HCT116 (cell line): ENCODE data around the gene DCAF5. TPM values are rescaled to one million over a fixed set of nuclear protein-coding genes. Genes with fewer than 3 reads are reported as not detected.

ENCODE experiments used
- ATAC-seq: fragments of 200-7000 bp; cut with Tn5 transposase; 2 replicates; pipeline ENCODE4 v1.9.1; 2020; ENCODE audit warnings: mild to moderate bottlenecking, moderate library complexity
- BruUV-seq: library from RNA; stranded (reverse); fragments of 400-500 nt; replicated peaks from 2 replicates; lab custom pipeline; 2021; lab: Mats Ljungman, UMichigan
- CTCF ChIA-PET: fragments of 300-600 bp; sonication (Branson Sonifier 250); formaldehyde crosslinking; loops from one replicate; lab custom pipeline; 2021; ENCODE audit warnings: antibody characterized with exemption; lab: Charles Lee
- POLR2A ChIA-PET: fragments of 300-600, 350-600 bp; sonication (Branson Sonifier 250); formaldehyde crosslinking; loops from one replicate; lab custom pipeline; 2021; ENCODE audit warnings: antibody characterized with exemption; lab: Charles Lee
- RAD21 ChIA-PET, 2 experiments: fragments of 300-600 bp; sonication (Branson Sonifier 250); formaldehyde crosslinking; loops; one replicate each; lab custom pipeline; 2023; ENCODE audit warnings: low total read pairs in 2 of 2; ENCODE audit not compliant: uncharacterized antibody in 2 of 2, unreplicated experiment in 2 of 2, low non-redundant PET in 1 of 2; lab: Charles Lee
- DNase-seq: peaks from one replicate; pipeline ENCODE4 v3.0.0-alpha.2; 2010; ENCODE audit warnings: low read depth, low spot score
- H2AFZ ChIP-seq: fragments of 200-600 bp; shearing (Covaris generic), sonication (generic); 2 replicates; pipeline ENCODE4 v1.6.1; 2017; ENCODE audit warnings: low read depth, mixed run types, mixed read lengths, antibody characterized with exemption, low read length; ENCODE audit not compliant: poor library complexity, severe bottlenecking
- H3K27ac ChIP-seq: 2 replicates; pipeline ENCODE4 v1.5.1; 2012; ENCODE audit warnings: low read depth, low read length
- H3K27me3 ChIP-seq: fragments of 200-600 bp; sonication (generic); 2 replicates; pipeline ENCODE4 v1.6.1; 2016; ENCODE audit warnings: mixed run types, low read length, mixed read lengths; ENCODE audit not compliant: insufficient read depth
- H3K36me3 ChIP-seq, 2 experiments: fragments of 200-500 bp in 1 of 2; fragments of 200-600 bp in 1 of 2; sonication (Bioruptor generic) in 1 of 2; sonication (generic) in 1 of 2; 2 replicates each; pipeline versions ENCODE4 v1.5.1 to v1.6.1; 2014 to 2016; ENCODE audit warnings: low read length in 2 of 2, inconsistent platforms in 1 of 2, mixed read lengths in 1 of 2, mixed run types in 1 of 2; ENCODE audit not compliant: insufficient read depth in 2 of 2, control insufficient read depth in 1 of 2
- H3K4me1 ChIP-seq, 2 experiments: fragments of 200-600 bp in 1 of 2; sonication (generic) in 1 of 2; 2 replicates each; pipeline versions ENCODE4 v1.5.1 to v1.6.1; 2012 to 2017; ENCODE audit warnings: low read length in 2 of 2, inconsistent platforms in 1 of 2, mild to moderate bottlenecking in 1 of 2, mixed read lengths in 1 of 2, mixed run types in 1 of 2, moderate library complexity in 1 of 2; ENCODE audit not compliant: insufficient read depth in 2 of 2, control insufficient read depth in 1 of 2
- H3K4me2 ChIP-seq: fragments of 200-600 bp; sonication (generic); 2 replicates; pipeline ENCODE4 v1.6.1; 2017; ENCODE audit warnings: mixed run types, low read length, mixed read lengths
- H3K4me3 ChIP-seq, 2 experiments: fragments of 200-600 bp in 1 of 2; sonication (generic) in 1 of 2; replicated peaks in 1 of 2; 2 replicates each; pipeline ENCODE4 v1.5.1; 2011 to 2016; ENCODE audit warnings: low read length in 2 of 2, control low read depth in 1 of 2, low read depth in 1 of 2, mild to moderate bottlenecking in 1 of 2, mixed read lengths in 1 of 2, mixed run types in 1 of 2
- H3K79me2 ChIP-seq: fragments of 200-600 bp; sonication (generic); 2 replicates; pipeline ENCODE4 v1.6.1; 2017; ENCODE audit warnings: mild to moderate bottlenecking, mixed run types, low read length, moderate library complexity, mixed read lengths; ENCODE audit not compliant: insufficient read depth
- H3K9ac ChIP-seq: fragments of 200-600 bp; sonication (generic); 2 replicates; pipeline ENCODE4 v1.6.1; 2016; ENCODE audit warnings: low read length, mixed read lengths
- H3K9me2 ChIP-seq: fragments of 200-600 bp; sonication (generic), shearing (Covaris generic); 2 replicates; pipeline ENCODE4 v1.6.1; 2017; ENCODE audit warnings: mixed run types, mild to moderate bottlenecking, moderate library complexity; ENCODE audit not compliant: insufficient read depth
- H3K9me3 ChIP-seq, 2 experiments: fragments of 200-500 bp in 1 of 2; fragments of 200-600 bp in 1 of 2; sonication (Bioruptor generic) in 1 of 2; sonication (generic) in 1 of 2; 2 replicates each; pipeline ENCODE4 v1.6.1; 2014 to 2017; ENCODE audit warnings: low read length in 2 of 2, mixed read lengths in 2 of 2, inconsistent platforms in 1 of 2, low read depth in 1 of 2, mild to moderate bottlenecking in 1 of 2, mixed run types in 1 of 2, moderate library complexity in 1 of 2; ENCODE audit not compliant: control insufficient read depth in 1 of 2, insufficient read depth in 1 of 2
- H4K20me1 ChIP-seq: fragments of 200-600 bp; sonication (generic), shearing (Covaris generic); 2 replicates; pipeline ENCODE4 v1.6.1; 2017; ENCODE audit warnings: mixed run types, mild to moderate bottlenecking, moderate library complexity; ENCODE audit not compliant: insufficient read depth
- CBX3 ChIP-seq: IDR thresholded peaks from 2 replicates; pipeline ENCODE4 v1.6.1; 2012; ENCODE audit warnings: low read depth
- CEBPB ChIP-seq: IDR thresholded peaks from 2 replicates; pipeline ENCODE4 v1.6.1; 2012; ENCODE audit warnings: low read depth
- EGR1 ChIP-seq: IDR thresholded peaks from 2 replicates; pipeline ENCODE4 v1.6.1; 2012; ENCODE audit warnings: low read depth
- ELF1 ChIP-seq: IDR thresholded peaks from 2 replicates; pipeline ENCODE4 v1.6.1; 2012; ENCODE audit warnings: low read depth, borderline replicate concordance
- EZH2phosphoT487 ChIP-seq: fragments of 200-600 bp; IDR thresholded peaks from 2 replicates; pipeline ENCODE4 v1.6.1; 2018; ENCODE audit warnings: antibody characterized with exemption, borderline replicate concordance
- JUND ChIP-seq: IDR thresholded peaks from 2 replicates; pipeline ENCODE4 v1.6.1; 2012
- SIN3A ChIP-seq: IDR thresholded peaks from 2 replicates; pipeline ENCODE4 v1.6.1; 2012; ENCODE audit warnings: low read depth
- SP1 ChIP-seq: IDR thresholded peaks from 2 replicates; pipeline ENCODE4 v1.6.1; 2012; ENCODE audit warnings: low read depth
- TCF7L2 ChIP-seq: IDR thresholded peaks from 2 replicates; pipeline ENCODE4 v1.7.0; 2011; ENCODE audit warnings: borderline replicate concordance, inconsistent platforms; ENCODE audit not compliant: insufficient read depth, insufficient read length; ENCODE audit errors: extremely low read depth
- YY1 ChIP-seq: IDR thresholded peaks from 2 replicates; pipeline ENCODE4 v1.6.1; 2011; ENCODE audit warnings: low read length, low read depth, moderate library complexity, mild to moderate bottlenecking; ENCODE audit not compliant: insufficient replicate concordance; ENCODE audit errors: extremely low read depth
- ZFX ChIP-seq: fragments of 450-650 bp; IDR thresholded peaks from 2 replicates; pipeline ENCODE4 v1.6.1; 2017
- ZNF274 ChIP-seq: fragments of 200-500 bp; sonication (Bioruptor generic); IDR thresholded peaks from 2 replicates; pipeline ENCODE4 v1.6.1; 2014; ENCODE audit warnings: mild to moderate bottlenecking, low read depth, low read length, inconsistent platforms
- intact Hi-C: fragments of 100-400 bp; cut with micrococcal nuclease; formaldehyde crosslinking; loops from 2 replicates; pipeline ENCODE4 v1.10.0; 2022
- total RNA-seq: library from RNA; stranded (reverse); gene quantifications from one replicate; pipeline ENCODE4 v1.2.1, GENCODE V29; 2021; ENCODE audit not compliant: unreplicated experiment
- TF ChIP-seq, protein P1 (sequence below): IDR thresholded peaks from 2 replicates; pipeline ENCODE4 v1.6.1; 2011; ENCODE audit warnings: mild to moderate bottlenecking, low read length, moderate library complexity; ENCODE audit not compliant: insufficient replicate concordance; ENCODE audit errors: extremely low read depth
- TF ChIP-seq, protein P2 (sequence below): IDR thresholded peaks from 2 replicates; pipeline ENCODE4 v1.6.1; 2012; ENCODE audit warnings: low read depth

The DCAF5 gene
- total RNA-seq, 1 experiment from 2014 or later, result 27.1 TPM

DNA sequence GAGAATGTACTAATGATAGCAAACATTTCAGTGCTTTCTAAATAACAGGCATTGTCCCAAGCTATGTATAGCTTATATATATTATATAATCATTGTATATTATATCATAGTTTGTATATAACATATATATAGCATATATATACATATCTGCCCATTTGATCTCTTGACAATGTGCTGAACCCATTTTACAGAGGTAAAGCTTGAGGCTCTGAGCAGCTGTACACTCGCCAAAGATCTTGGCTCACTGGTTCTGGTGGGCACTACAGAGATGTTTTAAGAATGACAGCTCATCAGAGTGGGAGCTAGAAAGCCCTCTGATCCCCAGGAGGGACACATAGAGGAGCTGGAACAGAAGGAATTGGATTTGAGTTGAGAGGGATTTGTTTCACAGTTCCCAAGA, 105.7 kb downstream of the DCAF5 start:
- TF ChIP-seq JUND (no peak), CEBPB (no peak), SP1 (no peak), EZH2phosphoT487 (no peak), YY1 (no peak), CBX3 (no peak), ZNF274 (no peak)
- TF ChIP-seq, protein P1, sequence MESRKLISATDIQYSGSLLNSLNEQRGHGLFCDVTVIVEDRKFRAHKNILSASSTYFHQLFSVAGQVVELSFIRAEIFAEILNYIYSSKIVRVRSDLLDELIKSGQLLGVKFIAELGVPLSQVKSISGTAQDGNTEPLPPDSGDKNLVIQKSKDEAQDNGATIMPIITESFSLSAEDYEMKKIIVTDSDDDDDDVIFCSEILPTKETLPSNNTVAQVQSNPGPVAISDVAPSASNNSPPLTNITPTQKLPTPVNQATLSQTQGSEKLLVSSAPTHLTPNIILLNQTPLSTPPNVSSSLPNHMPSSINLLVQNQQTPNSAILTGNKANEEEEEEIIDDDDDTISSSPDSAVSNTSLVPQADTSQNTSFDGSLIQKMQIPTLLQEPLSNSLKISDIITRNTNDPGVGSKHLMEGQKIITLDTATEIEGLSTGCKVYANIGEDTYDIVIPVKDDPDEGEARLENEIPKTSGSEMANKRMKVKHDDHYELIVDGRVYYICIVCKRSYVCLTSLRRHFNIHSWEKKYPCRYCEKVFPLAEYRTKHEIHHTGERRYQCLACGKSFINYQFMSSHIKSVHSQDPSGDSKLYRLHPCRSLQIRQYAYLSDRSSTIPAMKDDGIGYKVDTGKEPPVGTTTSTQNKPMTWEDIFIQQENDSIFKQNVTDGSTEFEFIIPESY, result no peak
- TF ChIP-seq, all 23 proteins: peak for 0
- Histone ChIP-seq H3K36me3 (no peaks in the 10 kb centered on the region), H3K9ac (no peak overlapping the region), H3K4me1 (no peaks in the 10 kb centered on the region), H4K20me1 (no peaks in the 10 kb centered on the region), H3K9me3 (no peaks in the 10 kb centered on the region), H3K9me2 (no peaks in the 10 kb centered on the region), H3K27ac (no peak overlapping the region), H3K79me2 (no peaks in the 10 kb centered on the region), H2AFZ (no peak overlapping the region), H3K4me3 (no peak overlapping the region), H3K27me3 (no peaks in the 10 kb centered on the region), H3K4me2 (no peak overlapping the region)
- BruUV-seq, result no TSS peak
- POLR2A ChIA-PET, result no interaction called here
- CTCF ChIA-PET, result no interaction called here
- intact Hi-C loops, result no loop called here
- RAD21 ChIA-PET, result no interaction called here
- ATAC-seq, result no peak
- DNase-seq, result no peak

DNA sequence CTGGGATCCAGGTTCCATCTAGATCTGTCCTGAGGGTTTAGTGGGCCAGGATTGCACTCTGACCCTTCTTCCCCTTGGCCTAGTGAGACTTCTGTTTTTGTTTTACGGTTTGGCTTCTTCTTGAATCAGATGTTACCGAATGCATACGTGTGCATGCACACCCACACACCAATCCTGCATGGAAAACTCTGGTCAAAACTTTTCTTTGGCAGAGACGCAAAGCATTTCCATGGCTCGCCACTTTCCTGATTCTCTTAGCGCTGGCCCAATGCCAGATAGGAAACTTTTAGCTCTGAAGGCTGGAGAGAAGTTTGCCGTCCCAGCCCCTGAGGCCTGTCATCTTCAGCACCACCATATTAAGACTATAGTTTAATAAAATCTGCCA, 106.5 kb downstream of the DCAF5 start:
- no peak for DNase-seq
- no peak for ATAC-seq
- no peaks in the 10 kb centered on the region for H4K20me1 ChIP-seq
- H3K4me2 ChIP-seq, result no peak overlapping the region
- H2AFZ ChIP-seq, result no peak overlapping the region
- no peaks in the 10 kb centered on the region for H3K79me2 ChIP-seq
- H3K4me3 ChIP-seq, result no peak overlapping the region
- no peaks in the 10 kb centered on the region for H3K9me2 ChIP-seq
- RAD21 ChIA-PET, result no interaction called here
- no peak overlapping the region for H3K9ac ChIP-seq
- intact Hi-C loops, result no loop called here
- H3K9me3 ChIP-seq, result no peaks in the 10 kb centered on the region
- POLR2A ChIA-PET, result no interaction called here
- H3K27ac ChIP-seq, result no peak overlapping the region
- no peaks in the 10 kb centered on the region for H3K4me1 ChIP-seq
- H3K27me3 ChIP-seq, result no peaks in the 10 kb centered on the region
- H3K36me3 ChIP-seq, result no peaks in the 10 kb centered on the region
- CTCF ChIA-PET, result no interaction called here
- BruUV-seq, result no TSS peak
- TF ChIP-seq ZFX, result no peak
- no peak for TF ChIP-seq ELF1
- TF ChIP-seq SP1, result no peak
- TF ChIP-seq, protein P1, result no peak
- TF ChIP-seq SIN3A, result no peak
- no peak for TF ChIP-seq TCF7L2
- TF ChIP-seq, protein P2, sequence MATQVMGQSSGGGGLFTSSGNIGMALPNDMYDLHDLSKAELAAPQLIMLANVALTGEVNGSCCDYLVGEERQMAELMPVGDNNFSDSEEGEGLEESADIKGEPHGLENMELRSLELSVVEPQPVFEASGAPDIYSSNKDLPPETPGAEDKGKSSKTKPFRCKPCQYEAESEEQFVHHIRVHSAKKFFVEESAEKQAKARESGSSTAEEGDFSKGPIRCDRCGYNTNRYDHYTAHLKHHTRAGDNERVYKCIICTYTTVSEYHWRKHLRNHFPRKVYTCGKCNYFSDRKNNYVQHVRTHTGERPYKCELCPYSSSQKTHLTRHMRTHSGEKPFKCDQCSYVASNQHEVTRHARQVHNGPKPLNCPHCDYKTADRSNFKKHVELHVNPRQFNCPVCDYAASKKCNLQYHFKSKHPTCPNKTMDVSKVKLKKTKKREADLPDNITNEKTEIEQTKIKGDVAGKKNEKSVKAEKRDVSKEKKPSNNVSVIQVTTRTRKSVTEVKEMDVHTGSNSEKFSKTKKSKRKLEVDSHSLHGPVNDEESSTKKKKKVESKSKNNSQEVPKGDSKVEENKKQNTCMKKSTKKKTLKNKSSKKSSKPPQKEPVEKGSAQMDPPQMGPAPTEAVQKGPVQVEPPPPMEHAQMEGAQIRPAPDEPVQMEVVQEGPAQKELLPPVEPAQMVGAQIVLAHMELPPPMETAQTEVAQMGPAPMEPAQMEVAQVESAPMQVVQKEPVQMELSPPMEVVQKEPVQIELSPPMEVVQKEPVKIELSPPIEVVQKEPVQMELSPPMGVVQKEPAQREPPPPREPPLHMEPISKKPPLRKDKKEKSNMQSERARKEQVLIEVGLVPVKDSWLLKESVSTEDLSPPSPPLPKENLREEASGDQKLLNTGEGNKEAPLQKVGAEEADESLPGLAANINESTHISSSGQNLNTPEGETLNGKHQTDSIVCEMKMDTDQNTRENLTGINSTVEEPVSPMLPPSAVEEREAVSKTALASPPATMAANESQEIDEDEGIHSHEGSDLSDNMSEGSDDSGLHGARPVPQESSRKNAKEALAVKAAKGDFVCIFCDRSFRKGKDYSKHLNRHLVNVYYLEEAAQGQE, result no peak
- TF ChIP-seq CEBPB, result no peak
- no peak for TF ChIP-seq EGR1
- TF ChIP-seq JUND, result no peak
